OCI-LY7 (cell line): ENCODE results near the gene EMC6.

Source experiments
- CTCF ChIP-seq: fragments of 200-600 bp; sonication (generic); conservative IDR thresholded peaks from 2 replicates; pipeline ENCODE4 v1.5.1; 2014; ENCODE audit warnings: mild to moderate bottlenecking, antibody characterized with exemption, low read length, moderate library complexity, mixed read lengths
- EZH2phosphoT487 ChIP-seq: fragments of 200-600 bp; sonication (generic); IDR thresholded peaks from 2 replicates; pipeline ENCODE4 v1.6.1; 2018; ENCODE audit warnings: low read depth, borderline replicate concordance, mild to moderate bottlenecking, mixed run types, antibody characterized with exemption, low read length, moderate library complexity, mixed read lengths

GRCh38 chr17:3669085-3669347, 404 bp downstream of the EMC6 start:
- TF ChIP-seq CTCF = no peak
- TF ChIP-seq EZH2phosphoT487 = no peak
